HG03196 (cell line): ENCODE data around the gene VCP.
"Not testable (repeated sequence)": the region's sequence is repeated elsewhere in the genome, so short reads cannot be mapped to it uniquely, and the experiment has no call there.

Experiments used
- ATAC-seq: cut with Tn5 transposase; IDR thresholded peaks from one replicate; pipeline ENCODE4 v1.9.1; 2021; ENCODE audit not compliant: unreplicated experiment

The VCP gene

DNA sequence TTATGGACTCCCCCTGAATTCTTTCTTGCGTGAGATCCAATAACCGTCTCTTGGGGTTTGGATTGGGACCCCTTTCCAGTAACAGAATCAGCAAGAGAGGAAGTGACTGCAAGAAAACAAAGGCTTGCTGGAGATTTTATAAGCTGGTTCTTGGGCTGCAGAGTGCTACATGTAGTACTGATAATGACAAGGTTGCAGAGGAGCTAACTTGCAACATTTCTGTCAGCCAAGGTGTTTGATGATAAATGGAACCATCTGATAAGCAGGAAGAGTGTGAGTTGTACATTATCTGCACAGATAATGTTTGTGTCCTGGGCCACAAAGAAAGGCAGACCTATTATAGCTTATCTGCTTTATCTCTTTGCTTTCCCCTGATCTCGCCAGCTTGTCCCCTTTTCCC, 45.8 kb downstream of the VCP start:
- no peak for ATAC-seq

DNA sequence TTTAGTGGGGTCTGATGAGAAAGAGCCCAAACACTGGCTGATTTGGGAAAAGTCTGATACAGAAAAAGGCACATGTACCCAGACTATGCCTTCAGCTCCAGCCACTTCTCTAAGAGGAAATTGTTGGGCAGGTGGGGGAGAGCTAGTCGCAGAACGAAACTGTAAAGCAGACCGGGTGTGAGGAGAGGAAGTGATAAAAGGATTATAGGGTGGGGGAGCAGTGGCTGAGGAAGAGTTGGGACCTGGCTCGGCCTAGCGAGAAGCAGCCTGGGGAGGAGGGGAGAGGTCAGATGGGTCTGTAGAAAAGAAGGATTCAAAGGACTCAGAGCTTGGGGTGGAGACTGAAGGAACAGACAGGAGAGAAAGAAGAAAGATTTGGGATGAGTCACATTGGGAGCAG, 49.0 kb downstream of the VCP start:
- ATAC-seq, result not testable (repeated sequence)

GRCh38 chr9:35014517-35014916, 57.9 kb downstream of the VCP start:
- no peak for ATAC-seq

- ATAC-seq, result no peak
Measured at GRCh38 chr9:35010351-35010958, 62.0 kb downstream of the VCP start.
